ENCODE data around the gene OSBPL1A. TPM values are rescaled to one million over a fixed set of nuclear protein-coding genes. Genes with fewer than 3 reads are reported as not detected.

Gene OSBPL1A
- total RNA-seq, 6 experiments from 2014 or later = 6.2 to 16.3 (median 13.7) TPM

DNA sequence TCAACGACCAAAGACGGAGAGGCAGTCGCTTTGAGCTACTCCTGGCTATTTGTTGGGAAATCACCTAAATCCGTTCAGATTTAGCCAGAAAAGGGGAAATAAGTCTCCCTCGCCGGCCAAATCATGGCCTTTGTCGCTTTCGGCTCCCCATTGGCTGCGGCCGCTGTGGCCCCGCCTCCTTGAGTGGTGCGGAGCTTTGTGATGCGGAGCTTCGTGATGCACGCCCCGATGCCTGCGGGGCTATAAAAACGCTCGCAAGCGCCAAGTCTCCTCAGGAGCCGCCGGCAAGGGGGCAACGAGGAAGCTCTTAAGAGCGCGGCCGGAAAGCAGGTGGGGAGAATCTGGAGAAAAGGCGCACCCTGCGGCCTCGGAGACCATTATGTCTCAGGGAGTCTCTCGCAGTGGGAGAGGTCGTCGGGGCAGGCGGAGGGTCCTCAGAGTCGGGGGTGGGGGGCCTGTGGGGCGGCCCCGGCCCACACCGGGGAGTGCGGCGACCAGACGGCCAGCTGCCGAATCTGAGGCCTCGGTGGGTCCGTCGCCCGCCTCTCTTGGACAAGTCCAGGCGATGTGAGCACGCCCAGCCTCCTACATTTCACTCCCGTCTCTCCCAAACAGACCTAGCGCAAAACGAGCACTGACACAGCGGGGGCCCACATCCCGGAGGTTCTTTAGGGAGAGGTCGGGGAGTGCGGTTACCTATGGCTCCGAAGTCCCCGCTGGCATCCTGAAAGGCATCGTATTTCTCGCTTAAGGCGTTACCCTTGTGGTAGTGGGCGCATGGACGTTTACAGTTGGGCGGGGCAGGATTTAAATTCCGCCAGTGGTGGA lies 258.6 kb downstream of the OSBPL1A start, which contains the start of gene CABYR:
Gene CABYR (plus strand): TSS at position 274 of the 828 bp plus-strand sequence. CDS start 4,053 bp downstream, outside the sequence.
- peaks cover 32% of the 10 kb centered on the region for H3K4me1 Mint-ChIP-seq (ENCODE audit: low read depth)
- TF ChIP-seq, protein P1, sequence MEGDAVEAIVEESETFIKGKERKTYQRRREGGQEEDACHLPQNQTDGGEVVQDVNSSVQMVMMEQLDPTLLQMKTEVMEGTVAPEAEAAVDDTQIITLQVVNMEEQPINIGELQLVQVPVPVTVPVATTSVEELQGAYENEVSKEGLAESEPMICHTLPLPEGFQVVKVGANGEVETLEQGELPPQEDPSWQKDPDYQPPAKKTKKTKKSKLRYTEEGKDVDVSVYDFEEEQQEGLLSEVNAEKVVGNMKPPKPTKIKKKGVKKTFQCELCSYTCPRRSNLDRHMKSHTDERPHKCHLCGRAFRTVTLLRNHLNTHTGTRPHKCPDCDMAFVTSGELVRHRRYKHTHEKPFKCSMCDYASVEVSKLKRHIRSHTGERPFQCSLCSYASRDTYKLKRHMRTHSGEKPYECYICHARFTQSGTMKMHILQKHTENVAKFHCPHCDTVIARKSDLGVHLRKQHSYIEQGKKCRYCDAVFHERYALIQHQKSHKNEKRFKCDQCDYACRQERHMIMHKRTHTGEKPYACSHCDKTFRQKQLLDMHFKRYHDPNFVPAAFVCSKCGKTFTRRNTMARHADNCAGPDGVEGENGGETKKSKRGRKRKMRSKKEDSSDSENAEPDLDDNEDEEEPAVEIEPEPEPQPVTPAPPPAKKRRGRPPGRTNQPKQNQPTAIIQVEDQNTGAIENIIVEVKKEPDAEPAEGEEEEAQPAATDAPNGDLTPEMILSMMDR (IDR thresholded peaks at IDR 0.05) = no peak
- peaks cover 6% of the 10 kb centered on the region; the same call in 1 of the 2 replicates for H3K27me3 Mint-ChIP-seq (ENCODE audit: insufficient read depth)
- peak within 1 kb of the TSS; percentile 85 for H3K27ac Mint-ChIP-seq
- no peaks in the 10 kb centered on the region for H3K36me3 Mint-ChIP-seq (ENCODE audit: low read depth)
- H3K4me3 Mint-ChIP-seq = peak within 1 kb of the TSS; percentile 88
- DNase-seq = peak; percentile 68
- H3K9me3 Mint-ChIP-seq = no peaks in the 10 kb centered on the region

DNA sequence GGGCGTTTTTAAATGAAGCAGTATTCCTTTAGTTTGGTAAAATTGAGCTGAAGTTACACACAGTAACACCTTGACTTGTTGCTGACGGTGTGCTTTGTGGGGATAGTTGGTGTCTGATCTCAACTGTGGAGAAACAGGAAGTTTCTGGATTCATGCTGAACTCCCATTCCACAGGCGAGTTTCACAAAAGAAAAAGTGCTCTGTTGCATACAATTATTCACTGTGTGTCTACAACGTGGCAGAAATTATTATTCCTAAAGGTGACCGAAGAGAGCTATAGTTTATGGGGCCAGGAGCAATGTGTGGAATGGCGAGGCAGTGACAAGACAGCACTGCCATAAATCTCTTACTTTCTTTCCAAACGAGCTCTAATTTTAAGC lies 259.2 kb downstream of the OSBPL1A start:
- peak overlapping the region; percentile 85 for H3K27ac Mint-ChIP-seq
- H3K36me3 Mint-ChIP-seq (ENCODE audit: low read depth) = no peaks in the 10 kb centered on the region
- H3K27me3 Mint-ChIP-seq (ENCODE audit: insufficient read depth) = peaks cover 6% of the 10 kb centered on the region; the same call in 1 of the 2 replicates
- peaks cover 32% of the 10 kb centered on the region for H3K4me1 Mint-ChIP-seq (ENCODE audit: low read depth)
- H3K4me3 Mint-ChIP-seq = peak overlapping the region; percentile 88
- no peak for DNase-seq
- H3K9me3 Mint-ChIP-seq = no peaks in the 10 kb centered on the region
- TF ChIP-seq, protein P1 (IDR thresholded peaks at IDR 0.05) = no peak

DNA sequence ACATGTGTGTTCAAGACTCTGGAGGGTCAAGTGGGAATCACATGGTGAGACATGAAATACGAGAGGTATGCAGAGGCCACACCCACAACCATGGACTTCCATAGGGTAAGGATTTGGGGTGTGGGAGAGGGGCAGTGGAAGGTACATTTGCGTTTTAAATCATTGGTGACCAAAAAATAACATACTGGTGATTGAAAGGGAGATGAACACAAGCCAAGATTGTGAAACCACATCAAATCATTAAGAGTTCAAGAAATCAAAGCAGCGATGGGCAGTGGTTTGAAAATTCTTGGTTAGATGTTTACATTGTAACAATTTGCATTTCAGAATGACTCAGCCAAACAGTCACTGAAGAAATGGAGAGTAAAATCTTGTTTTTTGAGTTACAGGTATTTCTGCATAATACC lies 260.7 kb downstream of the OSBPL1A start:
- no peak overlapping the region for H3K4me3 Mint-ChIP-seq
- H3K36me3 Mint-ChIP-seq (ENCODE audit: low read depth) = no peaks in the 10 kb centered on the region
- TF ChIP-seq, protein P1 (IDR thresholded peaks at IDR 0.05) = no peak
- H3K27me3 Mint-ChIP-seq (ENCODE audit: insufficient read depth) = peaks cover 6% of the 10 kb centered on the region; the same call in 1 of the 2 replicates
- no peaks in the 10 kb centered on the region for H3K9me3 Mint-ChIP-seq
- peaks cover 32% of the 10 kb centered on the region for H3K4me1 Mint-ChIP-seq (ENCODE audit: low read depth)
- H3K27ac Mint-ChIP-seq = peak overlapping the region; percentile 5; the same call in 1 of the 2 replicates
- no peak for DNase-seq

DNA sequence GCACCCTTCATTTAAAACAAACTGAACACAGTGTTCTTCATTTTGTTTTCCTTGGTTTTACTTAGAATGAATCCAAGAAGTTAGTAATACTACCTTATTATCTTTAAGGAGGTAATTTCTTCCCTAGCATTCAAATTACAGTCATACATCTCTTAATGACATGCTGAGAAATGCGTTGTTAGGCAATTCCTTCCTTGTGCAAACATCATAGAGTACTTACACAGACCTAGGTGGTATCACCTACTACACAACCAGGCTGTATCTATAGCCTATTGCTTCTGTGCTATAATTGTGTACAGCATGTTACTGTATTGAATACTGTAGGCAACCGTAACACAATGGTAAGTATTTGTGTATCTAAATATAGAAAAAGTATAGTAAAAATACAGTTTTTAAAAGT lies 267.1 kb downstream of the OSBPL1A start:
- no peak for DNase-seq
- Mint-ChIP-seq H3K27ac (no peak overlapping the region), H3K9me3 (no peaks in the 10 kb centered on the region), H3K4me1 (ENCODE audit: low read depth) (peaks cover 20% of the 10 kb centered on the region), H3K27me3 (ENCODE audit: insufficient read depth) (no peaks in the 10 kb centered on the region; the same call in 1 of the 2 replicates), H3K4me3 (no peak overlapping the region), H3K36me3 (ENCODE audit: low read depth) (peaks cover 5% of the 10 kb centered on the region; the same call in 1 of the 2 replicates)
- TF ChIP-seq, protein P1 (IDR thresholded peaks at IDR 0.05) = no peak

DNA sequence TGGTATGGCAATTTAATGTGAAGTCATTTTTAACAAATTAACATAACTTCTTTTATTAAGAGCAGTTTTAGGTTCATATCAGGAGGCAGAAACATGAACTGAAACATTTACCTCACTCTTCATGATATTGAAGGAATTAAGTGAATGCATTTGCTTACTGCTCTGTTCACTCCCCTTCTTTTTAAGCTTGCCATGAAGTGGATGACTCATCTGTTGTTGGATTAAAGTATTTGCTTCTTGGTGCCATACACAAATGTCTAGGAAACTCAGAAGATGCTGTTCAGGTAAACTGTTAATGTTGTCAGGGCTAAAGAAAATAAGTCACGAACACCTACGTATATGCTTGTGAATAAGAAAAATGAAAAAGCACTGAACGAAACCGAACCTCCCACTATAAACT lies 268.9 kb downstream of the OSBPL1A start:
- no peak for DNase-seq
- Mint-ChIP-seq H3K4me1 (ENCODE audit: low read depth) (peaks cover 25% of the 10 kb centered on the region), H3K27me3 (ENCODE audit: insufficient read depth) (peaks cover 2% of the 10 kb centered on the region), H3K4me3 (no peak overlapping the region), H3K9me3 (no peaks in the 10 kb centered on the region), H3K27ac (no peak overlapping the region), H3K36me3 (ENCODE audit: low read depth) (peaks cover 5% of the 10 kb centered on the region; the same call in 1 of the 2 replicates)
- TF ChIP-seq, protein P1 (IDR thresholded peaks at IDR 0.05) = no peak

Data from HFFc6 (cell line).